HepG2 (cell line): ENCODE results near the gene NGRN.

Experiments used
- ATF7-NPFF ChIP-seq: sonication (generic); formaldehyde crosslinking; IDR thresholded peaks from 2 replicates; pipeline ENCODE4 v1.8.1; 2023; ENCODE audit warnings: mild to moderate bottlenecking, low read depth, missing genetic modification reagents, moderate library complexity
- HES4 ChIP-seq: sonication (generic); formaldehyde crosslinking; IDR thresholded peaks from 2 replicates; pipeline ENCODE4 v1.9.0; 2021; ENCODE audit warnings: mild to moderate bottlenecking, missing genetic modification reagents, borderline replicate concordance
- HNRNPLL ChIP-seq: fragments of 200-400 bp; formaldehyde crosslinking; IDR thresholded peaks from 2 replicates; pipeline ENCODE4 v1.6.1; 2017; ENCODE audit warnings: mild to moderate bottlenecking, low read depth, low read length; ENCODE audit not compliant: poor library complexity, severe bottlenecking
- HOXA5 ChIP-seq: sonication (generic); formaldehyde crosslinking; IDR thresholded peaks from 2 replicates; pipeline ENCODE4 v1.4.0; 2020; ENCODE audit warnings: missing genetic modification reagents
- KMT2A ChIP-seq: sonication (generic); formaldehyde crosslinking; IDR thresholded peaks from 2 replicates; pipeline ENCODE4 v1.4.0; 2020; ENCODE audit warnings: missing genetic modification reagents
- PTBP1 ChIP-seq: fragments of 200-400 bp; formaldehyde crosslinking; IDR thresholded peaks from 2 replicates; pipeline ENCODE4 v1.6.1; 2018; ENCODE audit warnings: low read length, low read depth; ENCODE audit not compliant: poor library complexity, severe bottlenecking
- SETDB1 ChIP-seq: sonication (generic); formaldehyde crosslinking; IDR thresholded peaks from 2 replicates; pipeline ENCODE4 v1.5.1; 2020; ENCODE audit warnings: missing genetic modification reagents, mild to moderate bottlenecking, borderline replicate concordance
- ZNF205 ChIP-seq: IDR thresholded peaks from 2 replicates; pipeline ENCODE4 v1.6.1; 2018; ENCODE audit warnings: missing biosample characterization, missing genetic modification reagents
- TF ChIP-seq, protein P1 (sequence below): sonication (generic); formaldehyde crosslinking; IDR thresholded peaks from 2 replicates; pipeline ENCODE4 v1.5.0; 2020; ENCODE audit warnings: mild to moderate bottlenecking, missing genetic modification reagents
- TF ChIP-seq, protein P2 (sequence below): sonication (generic); formaldehyde crosslinking; IDR thresholded peaks from 2 replicates; pipeline ENCODE4 v1.5.0; 2020; ENCODE audit warnings: mild to moderate bottlenecking, missing genetic modification reagents, moderate library complexity
- TF ChIP-seq, protein P3 (sequence below): sonication (generic); formaldehyde crosslinking; conservative IDR thresholded peaks from 2 replicates; pipeline ENCODE4 v1.4.0; 2020; ENCODE audit warnings: missing genetic modification reagents
- TF ChIP-seq, protein P4 (sequence below): sonication (generic); formaldehyde crosslinking; IDR thresholded peaks from 2 replicates; pipeline ENCODE4 v1.4.0; 2020; ENCODE audit warnings: missing genetic modification reagents

DNA sequence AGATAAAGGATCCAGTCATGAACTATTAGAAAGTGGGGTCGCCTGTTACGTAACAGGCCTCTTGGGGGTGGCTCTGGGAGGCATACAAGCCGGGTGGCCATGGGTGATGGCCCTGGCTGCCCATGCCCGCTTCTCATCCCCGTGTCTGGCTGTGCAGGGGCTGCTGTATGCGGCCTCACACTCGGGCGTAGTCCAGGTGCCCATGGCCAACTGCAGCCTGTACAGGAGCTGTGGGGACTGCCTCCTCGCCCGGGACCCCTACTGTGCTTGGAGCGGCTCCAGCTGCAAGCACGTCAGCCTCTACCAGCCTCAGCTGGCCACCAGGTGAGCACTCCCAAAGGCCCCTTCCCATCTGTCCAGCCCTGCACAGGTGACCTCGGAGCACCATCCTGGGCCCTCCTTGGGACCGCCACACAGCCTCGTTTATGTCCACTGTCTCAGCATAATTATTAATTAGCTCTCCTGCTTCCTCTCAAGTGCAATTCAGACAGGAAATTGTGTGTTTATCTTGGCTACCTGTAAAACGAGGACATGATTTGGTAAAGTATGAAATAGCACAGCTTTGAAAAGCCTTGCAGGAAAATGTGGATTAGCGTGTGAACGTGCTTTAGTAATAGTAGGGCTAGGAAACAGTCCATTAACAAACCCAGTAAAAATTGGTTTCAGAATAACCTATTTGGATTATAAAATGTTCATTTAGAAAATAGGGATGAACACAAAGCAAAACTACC is 39.8 kb upstream of the NGRN start:
- TF ChIP-seq HES4 (CRISPR knock-in tag) (no peak), ATF7-NPFF (CRISPR knock-in tag) (no peak), HOXA5 (CRISPR knock-in tag) (no peak), KMT2A (no peak), HNRNPLL (no peak), SETDB1 (CRISPR knock-in tag) (no peak), PTBP1 (no peak), ZNF205 (CRISPR knock-in tag) (no peak)
- TF ChIP-seq, protein P1, sequence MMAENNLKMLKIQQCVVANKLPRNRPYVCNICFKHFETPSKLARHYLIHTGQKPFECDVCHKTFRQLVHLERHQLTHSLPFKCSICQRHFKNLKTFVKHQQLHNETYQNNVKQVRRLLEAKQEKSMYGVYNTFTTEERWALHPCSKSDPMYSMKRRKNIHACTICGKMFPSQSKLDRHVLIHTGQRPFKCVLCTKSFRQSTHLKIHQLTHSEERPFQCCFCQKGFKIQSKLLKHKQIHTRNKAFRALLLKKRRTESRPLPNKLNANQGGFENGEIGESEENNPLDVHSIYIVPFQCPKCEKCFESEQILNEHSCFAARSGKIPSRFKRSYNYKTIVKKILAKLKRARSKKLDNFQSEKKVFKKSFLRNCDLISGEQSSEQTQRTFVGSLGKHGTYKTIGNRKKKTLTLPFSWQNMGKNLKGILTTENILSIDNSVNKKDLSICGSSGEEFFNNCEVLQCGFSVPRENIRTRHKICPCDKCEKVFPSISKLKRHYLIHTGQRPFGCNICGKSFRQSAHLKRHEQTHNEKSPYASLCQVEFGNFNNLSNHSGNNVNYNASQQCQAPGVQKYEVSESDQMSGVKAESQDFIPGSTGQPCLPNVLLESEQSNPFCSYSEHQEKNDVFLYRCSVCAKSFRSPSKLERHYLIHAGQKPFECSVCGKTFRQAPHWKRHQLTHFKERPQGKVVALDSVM (CRISPR knock-in tag): no peak
- TF ChIP-seq, protein P2, sequence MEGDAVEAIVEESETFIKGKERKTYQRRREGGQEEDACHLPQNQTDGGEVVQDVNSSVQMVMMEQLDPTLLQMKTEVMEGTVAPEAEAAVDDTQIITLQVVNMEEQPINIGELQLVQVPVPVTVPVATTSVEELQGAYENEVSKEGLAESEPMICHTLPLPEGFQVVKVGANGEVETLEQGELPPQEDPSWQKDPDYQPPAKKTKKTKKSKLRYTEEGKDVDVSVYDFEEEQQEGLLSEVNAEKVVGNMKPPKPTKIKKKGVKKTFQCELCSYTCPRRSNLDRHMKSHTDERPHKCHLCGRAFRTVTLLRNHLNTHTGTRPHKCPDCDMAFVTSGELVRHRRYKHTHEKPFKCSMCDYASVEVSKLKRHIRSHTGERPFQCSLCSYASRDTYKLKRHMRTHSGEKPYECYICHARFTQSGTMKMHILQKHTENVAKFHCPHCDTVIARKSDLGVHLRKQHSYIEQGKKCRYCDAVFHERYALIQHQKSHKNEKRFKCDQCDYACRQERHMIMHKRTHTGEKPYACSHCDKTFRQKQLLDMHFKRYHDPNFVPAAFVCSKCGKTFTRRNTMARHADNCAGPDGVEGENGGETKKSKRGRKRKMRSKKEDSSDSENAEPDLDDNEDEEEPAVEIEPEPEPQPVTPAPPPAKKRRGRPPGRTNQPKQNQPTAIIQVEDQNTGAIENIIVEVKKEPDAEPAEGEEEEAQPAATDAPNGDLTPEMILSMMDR (CRISPR knock-in tag): no peak
- TF ChIP-seq, protein P3, sequence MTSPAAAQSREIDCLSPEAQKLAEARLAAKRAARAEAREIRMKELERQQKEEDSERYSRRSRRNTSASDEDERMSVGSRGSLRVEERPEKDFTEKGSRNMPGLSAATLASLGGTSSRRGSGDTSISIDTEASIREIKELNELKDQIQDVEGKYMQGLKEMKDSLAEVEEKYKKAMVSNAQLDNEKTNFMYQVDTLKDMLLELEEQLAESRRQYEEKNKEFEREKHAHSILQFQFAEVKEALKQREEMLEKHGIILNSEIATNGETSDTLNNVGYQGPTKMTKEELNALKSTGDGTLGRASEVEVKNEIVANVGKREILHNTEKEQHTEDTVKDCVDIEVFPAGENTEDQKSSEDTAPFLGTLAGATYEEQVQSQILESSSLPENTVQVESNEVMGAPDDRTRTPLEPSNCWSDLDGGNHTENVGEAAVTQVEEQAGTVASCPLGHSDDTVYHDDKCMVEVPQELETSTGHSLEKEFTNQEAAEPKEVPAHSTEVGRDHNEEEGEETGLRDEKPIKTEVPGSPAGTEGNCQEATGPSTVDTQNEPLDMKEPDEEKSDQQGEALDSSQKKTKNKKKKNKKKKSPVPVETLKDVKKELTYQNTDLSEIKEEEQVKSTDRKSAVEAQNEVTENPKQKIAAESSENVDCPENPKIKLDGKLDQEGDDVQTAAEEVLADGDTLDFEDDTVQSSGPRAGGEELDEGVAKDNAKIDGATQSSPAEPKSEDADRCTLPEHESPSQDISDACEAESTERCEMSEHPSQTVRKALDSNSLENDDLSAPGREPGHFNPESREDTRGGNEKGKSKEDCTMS (CRISPR knock-in tag): no peak
- TF ChIP-seq, protein P4, sequence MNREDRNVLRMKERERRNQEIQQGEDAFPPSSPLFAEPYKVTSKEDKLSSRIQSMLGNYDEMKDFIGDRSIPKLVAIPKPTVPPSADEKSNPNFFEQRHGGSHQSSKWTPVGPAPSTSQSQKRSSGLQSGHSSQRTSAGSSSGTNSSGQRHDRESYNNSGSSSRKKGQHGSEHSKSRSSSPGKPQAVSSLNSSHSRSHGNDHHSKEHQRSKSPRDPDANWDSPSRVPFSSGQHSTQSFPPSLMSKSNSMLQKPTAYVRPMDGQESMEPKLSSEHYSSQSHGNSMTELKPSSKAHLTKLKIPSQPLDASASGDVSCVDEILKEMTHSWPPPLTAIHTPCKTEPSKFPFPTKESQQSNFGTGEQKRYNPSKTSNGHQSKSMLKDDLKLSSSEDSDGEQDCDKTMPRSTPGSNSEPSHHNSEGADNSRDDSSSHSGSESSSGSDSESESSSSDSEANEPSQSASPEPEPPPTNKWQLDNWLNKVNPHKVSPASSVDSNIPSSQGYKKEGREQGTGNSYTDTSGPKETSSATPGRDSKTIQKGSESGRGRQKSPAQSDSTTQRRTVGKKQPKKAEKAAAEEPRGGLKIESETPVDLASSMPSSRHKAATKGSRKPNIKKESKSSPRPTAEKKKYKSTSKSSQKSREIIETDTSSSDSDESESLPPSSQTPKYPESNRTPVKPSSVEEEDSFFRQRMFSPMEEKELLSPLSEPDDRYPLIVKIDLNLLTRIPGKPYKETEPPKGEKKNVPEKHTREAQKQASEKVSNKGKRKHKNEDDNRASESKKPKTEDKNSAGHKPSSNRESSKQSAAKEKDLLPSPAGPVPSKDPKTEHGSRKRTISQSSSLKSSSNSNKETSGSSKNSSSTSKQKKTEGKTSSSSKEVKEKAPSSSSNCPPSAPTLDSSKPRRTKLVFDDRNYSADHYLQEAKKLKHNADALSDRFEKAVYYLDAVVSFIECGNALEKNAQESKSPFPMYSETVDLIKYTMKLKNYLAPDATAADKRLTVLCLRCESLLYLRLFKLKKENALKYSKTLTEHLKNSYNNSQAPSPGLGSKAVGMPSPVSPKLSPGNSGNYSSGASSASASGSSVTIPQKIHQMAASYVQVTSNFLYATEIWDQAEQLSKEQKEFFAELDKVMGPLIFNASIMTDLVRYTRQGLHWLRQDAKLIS (CRISPR knock-in tag): no peak
